Measurements from ENCODE around the gene ABTB2. TPM values are rescaled to one million over a fixed set of nuclear protein-coding genes. Genes with fewer than 3 reads are reported as not detected.
A peak's percentile ranks its signal among the peaks of the same experiment; 100 is the strongest.

The ABTB2 gene
- total and polyA plus RNA-seq, 9 of the 15 experiments (the other 6 are each of a cell fraction or from before 2014, with no cell fraction given): 0.03 to 0.18 (median 0.12) TPM; not detected in 2

- TF ChIP-seq CBX2 (IDR thresholded peaks at IDR 0.05; ENCODE audit: insufficient read depth, low read length, poor library complexity, severe bottlenecking) (no peak), WHSC1 (IDR thresholded peaks at IDR 0.05; ENCODE audit: low read length) (no peak), BRD4 (IDR thresholded peaks at IDR 0.05) (no peak), ZBTB7A (IDR thresholded peaks at IDR 0.05; ENCODE audit: borderline replicate concordance, control insufficient read depth, low read depth, low read length) (no peak), NFATC3 (IDR thresholded peaks at IDR 0.05) (no peak), PHF8 (IDR thresholded peaks at IDR 0.05; ENCODE audit: borderline replicate concordance, low read length) (no peak), GABPA (tag; conservative IDR thresholded peaks at IDR 0.05; ENCODE audit: low read depth) (no peak), ZNF77 (CRISPR knock-in tag; IDR thresholded peaks at IDR 0.05) (no peak), ATF2 (CRISPR knock-in tag; IDR thresholded peaks at IDR 0.05) (no peak), CREM (IDR thresholded peaks at IDR 0.05; ENCODE audit: low read depth) (no peak), MAFG (tag; conservative IDR thresholded peaks at IDR 0.05) (peak; percentile 68; the same call in 1 of the 2 replicates)
Observed at GRCh38 chr11:34358728-34359547, 1.1 kb upstream of the ABTB2 start (continued).

Data from K562 (cell line).